GM18499 (cell line): Measurements from ENCODE around the gene MOB1B.

Experiments
- ATAC-seq: cut with Tn5 transposase; IDR thresholded peaks from one replicate; pipeline ENCODE4 v1.9.1; 2021; ENCODE audit warnings: moderate number of reproducible peaks; ENCODE audit not compliant: insufficient read depth, unreplicated experiment

MOB1B gene

DNA sequence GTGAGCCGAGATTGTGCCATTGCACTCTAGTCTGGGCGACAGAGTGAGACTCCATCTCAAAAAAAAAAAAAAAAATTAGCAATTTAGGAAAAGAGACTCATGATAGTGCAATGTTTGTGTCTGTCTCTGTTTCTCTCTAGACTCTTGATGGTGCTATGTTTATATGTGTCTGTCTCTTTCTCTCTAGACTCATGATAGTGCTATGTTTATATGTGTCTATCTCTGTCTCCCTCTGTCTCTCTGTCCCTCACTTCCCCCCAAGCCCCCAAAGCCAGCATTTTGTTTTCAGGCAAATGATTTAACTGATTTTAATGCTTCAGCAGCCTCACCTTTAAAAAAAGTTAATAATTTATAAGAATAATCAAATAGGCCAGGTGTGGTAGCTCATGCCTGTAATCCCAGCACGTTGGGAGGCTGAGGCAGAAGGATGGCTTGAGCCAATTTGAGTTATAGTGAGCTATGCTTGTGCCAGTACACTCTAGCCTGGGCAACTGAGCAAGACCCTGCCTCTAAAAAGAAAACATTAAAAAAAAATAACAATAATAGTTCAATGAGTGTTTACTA, 6.9 kb downstream of the MOB1B start:
- no peak for ATAC-seq

DNA sequence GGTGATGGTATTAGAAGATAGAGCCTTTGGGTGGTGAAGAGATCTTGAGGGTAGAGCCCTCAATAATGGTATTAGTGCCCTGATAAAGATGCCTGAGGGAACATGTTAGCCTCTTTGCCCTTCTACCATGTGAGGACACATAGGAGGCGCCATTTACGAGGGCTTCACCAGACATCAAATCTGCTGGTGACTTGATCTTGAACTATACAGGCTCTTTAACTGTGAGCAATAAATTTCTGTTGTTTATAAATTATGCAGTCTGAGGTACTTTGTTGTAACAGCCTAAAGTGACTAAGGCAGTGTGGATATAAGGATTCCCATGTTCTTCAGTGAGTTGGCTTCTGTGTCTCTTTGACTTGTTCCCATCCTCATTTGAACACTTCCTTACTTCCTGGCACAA, 11.8 kb downstream of the MOB1B start:
- ATAC-seq = no peak

DNA sequence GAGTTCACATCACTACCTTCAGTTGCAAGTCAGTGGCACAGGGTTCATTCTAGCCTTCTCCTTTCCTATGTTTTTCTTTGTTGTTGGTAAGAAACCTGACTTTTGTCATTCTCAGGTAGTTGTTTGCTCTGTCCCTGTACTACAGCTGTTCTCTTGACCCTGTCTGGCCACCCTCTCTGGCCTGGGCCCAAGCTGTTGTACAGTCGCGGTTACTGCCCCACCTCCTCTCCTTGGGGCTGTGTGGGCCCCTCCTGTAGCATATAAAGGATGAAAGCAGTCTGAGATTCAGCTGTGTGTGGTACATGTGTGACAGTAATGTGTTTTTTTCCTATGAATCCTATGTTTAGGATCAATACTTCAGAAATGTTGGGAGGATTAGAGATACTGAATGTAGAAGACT, 12.5 kb downstream of the MOB1B start:
- no peak for ATAC-seq

DNA sequence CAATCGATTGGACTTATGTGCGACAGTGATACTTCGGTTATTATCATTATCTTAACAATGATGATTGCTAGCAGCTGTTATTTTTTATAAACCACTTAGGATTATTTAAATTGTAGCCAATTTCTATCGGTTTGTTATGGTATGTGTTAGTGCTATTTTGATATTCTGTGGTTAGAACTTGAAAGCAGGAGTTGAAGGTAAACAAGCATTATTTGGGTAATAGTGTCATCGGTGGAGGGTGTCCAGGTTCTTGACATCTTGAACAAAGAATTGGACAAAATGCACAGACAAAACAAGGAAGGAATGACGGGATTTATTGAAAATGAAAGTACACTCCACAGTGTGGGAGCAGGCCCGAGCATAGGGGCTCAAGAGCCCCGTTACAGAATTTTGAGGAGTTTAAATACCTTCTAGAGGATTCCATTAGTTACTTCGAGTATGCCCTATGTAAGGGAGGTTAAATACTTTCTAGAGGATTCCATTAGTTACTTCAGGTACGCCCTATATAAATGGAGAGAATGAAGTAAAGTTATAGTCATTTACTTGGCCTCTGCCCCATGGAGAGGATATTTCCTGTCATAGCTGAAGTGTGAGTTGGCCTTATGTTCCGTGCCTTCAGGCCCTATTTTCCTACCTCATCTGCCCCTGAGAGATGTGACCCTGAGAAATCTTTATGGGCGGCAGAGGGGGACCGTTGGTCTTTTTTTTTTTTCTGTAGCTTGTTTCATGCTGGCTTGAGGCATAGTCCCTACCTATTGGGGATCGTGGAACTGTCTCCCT, 13.1 kb downstream of the MOB1B start:
- ATAC-seq = no peak

DNA sequence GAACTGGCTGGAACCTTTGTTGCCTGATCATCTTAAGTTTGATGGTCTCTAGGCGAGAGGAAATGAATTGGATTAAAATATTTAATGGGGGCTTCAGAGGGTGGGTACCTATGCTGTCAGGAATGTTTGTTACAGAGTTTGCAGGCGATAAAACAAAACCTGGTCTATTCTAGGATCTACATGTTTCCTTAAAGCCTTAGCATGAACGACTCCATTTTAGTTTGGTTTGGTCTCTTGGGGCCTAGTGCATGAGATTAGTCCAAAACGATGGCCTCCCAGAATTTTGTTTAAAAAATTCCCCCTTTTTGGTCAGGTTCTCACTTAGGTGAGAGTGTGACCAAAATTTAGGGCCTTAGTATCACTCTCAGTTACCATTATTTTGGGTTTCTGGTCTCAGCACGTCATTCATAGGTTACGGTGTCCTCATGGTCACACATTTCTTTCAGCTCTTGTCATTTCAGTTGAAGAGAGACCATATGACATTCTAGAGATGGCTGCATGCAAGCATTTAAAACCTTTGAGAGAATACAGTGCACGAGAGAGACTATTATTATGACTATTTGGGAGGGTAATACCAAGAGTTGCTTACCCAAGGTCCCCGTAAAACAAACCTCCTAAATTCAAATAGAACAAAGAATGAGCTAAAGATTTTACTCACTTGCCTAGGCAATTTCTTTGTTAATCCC, 13.8 kb downstream of the MOB1B start:
- ATAC-seq = no peak

DNA sequence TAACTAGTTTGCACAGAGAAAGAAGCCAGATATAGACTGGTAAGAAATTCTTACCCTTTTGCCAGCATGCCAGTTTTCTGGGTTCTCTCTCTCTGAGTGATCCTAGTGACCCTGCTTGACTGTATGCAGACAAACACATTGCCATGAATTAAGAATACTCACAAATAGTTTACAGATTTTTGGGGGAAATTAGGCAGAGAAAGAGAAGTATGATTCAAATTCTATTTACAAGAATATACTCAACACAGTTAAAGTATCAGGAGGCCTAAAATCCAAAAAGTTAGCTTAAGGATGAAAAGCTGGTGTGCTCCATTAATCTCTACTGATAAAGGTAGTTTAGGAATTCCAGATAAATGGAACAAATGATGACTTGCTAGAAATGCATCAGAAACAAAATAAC, 18.4 kb downstream of the MOB1B start:
- no peak for ATAC-seq

DNA sequence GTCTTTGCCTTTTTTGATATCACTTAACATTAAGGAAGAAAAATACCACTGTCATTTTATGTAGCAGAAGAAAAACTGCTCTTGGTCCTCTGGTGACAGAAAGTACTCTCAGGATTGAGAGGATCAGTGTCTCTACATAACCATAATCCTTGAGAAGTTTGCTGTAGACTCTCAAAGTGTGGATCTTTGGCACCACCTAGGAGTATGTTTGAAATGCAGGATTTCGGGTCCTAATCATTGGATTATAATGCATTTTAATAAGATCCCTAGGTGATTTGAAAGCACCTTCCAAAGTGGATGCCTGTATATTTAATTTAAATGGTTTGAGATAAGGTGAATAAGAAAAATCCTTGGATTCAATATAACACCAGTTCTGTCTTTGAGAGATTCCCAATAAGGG, 23.2 kb downstream of the MOB1B start:
- ATAC-seq = no peak

DNA sequence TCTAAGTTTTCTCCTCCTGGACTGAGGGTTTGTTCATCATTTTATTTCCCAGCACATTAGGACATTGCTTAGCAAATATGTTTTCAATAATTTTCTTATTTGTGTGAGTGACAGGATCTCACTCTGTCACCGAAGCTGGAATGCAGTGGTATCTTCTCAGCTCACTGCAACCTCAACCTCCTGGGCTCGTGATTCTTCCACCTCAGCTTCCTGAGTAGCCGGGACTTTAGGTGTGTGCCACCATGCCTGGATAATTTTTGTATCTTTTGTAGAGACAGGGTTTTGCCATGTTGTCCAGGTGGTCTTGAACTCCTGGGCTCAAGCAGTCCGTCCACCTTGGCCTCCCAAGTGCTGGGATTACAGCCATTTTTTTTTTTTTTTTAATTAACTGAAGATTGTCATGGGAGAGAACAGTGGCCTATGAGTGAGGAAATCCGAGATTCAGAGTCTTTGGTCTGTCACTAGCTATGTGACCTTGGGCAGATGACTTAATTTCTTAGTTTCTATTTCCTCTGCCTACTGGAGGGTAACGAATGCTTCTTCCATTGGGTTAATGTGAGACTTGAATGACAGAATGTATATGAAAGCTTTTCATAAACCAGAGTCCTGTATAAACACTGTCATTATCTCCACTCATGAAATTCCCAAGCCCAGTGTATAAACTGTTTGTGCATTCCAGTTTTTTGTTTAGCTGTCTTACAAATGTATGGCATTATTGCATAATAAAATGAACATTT, 23.9 kb downstream of the MOB1B start:
- peak; percentile 77 for ATAC-seq

DNA sequence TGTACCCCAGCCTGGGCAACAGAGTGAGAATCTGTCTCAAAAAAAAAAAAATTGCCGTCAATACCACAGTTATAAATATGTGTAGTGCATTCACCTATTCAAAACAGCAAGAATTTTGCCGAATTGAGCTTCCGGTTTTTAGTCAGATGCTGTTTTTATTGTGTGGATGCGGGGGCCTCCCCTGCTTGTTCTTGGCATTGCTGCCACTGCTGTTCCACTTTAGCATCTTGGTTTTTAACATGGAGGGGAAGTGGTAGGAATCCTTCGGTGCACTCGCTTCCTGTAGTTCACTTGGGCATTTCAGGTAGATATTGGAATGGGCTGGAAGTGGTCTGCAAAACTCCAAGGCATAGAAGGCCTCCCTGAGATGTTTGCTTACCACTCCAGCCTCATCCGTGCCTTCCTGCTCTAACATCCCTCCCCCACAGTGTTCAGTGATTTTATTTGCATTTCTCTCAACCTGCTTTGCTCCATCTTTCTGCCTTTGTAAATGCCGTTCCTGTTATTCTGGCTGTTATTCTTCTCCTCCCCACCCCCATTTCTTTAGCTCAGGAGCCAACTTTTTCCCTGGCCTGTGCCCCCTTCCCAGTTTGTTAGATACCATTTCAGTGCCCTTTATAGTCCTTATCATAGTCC, 25.5 kb downstream of the MOB1B start:
- ATAC-seq = no peak

DNA sequence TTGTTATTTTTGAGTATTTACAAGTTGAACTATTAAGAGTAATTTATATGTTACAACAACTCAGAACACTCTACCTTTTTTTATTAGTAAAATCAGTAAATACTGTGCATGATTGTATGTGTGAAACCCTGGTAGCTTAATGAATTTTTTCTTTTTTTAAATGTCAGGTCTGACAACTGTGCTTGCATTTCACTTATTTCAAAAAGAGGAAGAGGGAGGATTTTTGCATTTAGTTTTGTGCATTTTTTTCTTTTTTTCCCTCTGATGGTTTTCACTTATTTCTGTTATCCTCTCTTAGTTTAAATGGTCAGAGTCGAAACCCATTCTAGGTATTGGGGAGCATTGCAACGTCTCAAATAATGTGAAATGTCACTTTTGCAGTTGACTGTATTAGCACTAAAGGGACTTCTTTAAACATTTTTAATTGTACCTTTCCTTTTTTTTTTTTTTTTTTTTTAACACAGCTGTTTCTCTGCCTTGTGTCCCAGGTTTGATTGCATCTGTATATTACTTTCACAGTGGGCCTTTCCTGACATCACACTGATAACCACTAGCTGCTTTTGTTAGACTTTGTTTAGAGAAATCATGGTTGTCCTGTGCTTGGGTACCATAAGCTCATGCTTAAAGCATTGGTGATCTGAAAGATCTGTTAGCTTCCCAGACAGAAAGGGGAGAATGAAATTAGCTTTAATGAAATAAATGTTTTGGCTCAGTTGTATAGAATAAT, 28.5 kb downstream of the MOB1B start:
- ATAC-seq = no peak

DNA sequence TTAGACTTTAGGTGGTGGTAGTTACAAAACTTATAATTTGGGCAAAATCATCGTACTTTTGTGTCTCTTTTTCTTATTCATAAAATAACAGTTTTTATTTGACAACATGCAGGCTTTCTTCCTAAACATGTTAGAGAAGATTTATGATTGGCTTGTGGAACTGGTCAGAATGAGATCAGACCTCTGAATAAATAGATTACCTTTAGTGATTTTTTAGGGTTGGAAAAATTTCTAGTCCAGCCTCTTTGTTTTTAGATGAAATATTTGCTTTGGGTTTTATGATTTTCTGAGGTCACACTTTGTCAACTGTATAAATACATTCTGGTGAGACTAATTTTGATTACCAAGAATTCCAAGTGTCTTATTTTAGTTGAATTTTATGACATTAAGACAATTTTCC, 29.2 kb downstream of the MOB1B start:
- no peak for ATAC-seq

DNA sequence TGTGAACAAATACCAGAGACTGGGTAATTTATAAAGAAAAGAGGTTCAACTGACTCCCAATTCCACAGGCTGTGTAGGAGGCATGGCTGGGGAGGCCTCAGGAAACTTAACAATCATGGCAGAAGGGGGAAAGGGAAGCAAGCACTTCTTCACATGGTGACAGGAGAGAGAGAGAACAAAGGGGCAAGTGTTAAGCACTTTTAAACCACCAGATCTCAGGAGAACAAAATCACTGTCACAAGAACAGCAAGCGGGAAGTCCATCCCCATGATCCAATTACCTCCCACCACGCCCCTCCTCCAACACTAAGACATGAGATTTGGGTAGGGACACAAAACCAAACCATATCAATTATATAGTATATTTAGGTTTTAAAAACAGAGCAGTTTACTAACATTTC, 30.8 kb downstream of the MOB1B start:
- no peak for ATAC-seq

DNA sequence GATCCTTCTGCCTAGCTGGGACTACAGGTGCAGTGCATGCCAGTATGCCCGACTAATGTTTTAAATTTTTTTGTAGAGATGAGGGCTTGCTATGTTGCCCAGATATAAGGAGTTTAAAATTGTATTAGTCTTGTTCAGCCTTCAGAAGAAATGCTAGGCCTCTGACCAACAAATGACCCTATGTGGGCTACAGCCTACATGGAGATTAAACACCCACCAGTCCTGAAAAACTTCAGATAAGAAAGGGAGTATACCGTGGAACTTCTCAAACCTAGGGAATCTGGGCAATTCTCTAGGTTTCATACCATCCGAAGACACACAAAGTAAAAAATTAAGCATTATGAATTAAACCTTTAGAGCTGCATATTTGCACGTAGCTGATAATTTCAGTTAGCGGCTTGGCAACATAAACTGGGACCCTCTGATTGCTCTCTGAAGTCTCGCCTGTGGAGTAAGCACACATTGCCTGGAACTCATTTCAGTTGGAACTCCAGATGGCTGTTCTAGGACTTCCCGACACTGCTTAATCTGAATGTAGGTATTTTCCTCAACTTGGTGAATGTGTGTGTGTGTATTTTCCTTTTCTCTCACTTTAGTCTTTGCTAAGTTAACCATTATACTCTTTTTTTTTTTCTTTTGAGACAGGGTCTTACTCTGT, 33.0 kb downstream of the MOB1B start:
- no peak for ATAC-seq

DNA sequence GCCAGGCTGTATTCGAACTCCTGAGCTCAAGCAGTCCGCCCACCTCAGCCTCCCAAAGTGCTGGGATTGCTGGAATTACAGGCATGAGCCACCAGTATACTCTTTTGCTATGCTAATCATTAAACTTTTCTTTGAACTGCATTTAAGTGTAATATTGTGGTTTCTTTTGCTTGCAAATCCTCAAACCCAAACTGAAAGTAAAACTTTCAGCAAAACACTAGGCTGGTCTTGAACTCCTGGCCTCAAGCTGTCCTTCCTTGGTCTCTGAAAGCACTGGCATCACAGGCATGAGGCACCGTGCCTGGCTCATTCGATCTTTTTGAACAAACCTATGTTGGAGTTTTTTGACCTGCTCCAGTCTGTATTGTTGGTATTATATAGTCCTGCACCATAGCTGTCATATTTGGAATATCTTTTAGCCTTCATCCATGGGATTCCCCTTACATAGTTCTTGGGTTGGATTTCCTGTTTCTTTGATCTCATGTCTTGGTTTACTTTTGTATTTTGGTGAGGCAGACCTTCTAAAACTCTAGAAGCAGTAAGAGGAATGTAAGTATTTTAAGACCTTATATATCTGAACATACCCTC, 34.1 kb downstream of the MOB1B start:
- ATAC-seq = no peak

DNA sequence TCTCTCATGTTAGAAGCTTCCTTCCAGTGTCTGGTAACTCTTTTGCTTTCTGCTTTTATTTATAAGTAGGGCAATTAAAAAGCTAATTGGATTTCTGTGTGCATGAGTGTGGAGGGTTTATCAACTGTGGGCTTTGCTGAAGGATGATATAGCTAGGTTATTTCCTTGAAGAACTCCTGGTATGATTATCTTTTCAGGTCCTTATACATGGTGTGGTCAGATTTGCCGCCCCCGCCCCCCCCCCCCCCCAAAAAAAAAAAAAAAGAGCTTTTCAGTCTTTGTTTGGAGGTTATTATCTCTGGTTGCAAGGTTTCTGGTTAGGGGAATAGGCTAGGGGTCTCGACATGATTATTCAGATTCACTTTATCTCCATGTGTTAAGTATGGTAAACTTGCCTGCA, 35.9 kb downstream of the MOB1B start:
- no peak for ATAC-seq

DNA sequence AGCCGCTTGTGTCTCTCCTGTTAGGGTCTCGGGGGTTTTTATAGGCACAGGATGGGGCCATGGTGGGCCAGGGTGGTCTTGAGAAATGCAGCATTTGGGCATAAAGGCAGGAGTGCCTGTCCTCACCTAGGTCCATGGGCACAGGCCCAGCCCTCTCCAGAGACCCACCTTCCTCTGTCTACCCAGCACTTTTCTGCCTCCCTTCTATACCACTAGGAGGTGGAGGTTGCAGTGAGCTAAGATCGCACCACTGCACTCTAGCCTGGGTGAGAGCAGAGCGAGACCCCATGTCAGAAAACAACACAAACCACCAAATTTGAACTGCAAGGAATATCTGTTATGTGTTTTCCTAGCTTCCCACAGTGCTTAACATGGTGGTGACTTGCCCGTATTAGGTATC, 38.0 kb downstream of the MOB1B start:
- ATAC-seq = no peak

DNA sequence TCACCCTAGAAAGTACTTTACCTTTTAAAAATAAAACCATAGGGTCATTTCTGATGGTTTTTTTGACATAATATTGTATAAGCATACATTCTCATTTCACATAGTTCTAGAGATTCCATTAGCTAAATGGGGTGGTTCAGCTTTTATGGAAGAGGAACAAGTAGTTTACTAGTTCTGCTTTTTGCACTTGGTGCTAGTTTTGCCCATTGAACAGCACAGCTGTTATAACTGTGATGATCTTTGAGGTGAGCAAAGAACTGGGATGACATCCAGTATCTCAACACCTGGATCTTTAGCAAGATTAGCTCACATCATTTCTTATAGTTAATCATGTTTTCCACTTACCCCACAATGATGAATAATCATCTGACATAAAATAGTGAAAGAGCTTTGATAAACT, 40.9 kb downstream of the MOB1B start:
- peak; percentile 82 for ATAC-seq

DNA sequence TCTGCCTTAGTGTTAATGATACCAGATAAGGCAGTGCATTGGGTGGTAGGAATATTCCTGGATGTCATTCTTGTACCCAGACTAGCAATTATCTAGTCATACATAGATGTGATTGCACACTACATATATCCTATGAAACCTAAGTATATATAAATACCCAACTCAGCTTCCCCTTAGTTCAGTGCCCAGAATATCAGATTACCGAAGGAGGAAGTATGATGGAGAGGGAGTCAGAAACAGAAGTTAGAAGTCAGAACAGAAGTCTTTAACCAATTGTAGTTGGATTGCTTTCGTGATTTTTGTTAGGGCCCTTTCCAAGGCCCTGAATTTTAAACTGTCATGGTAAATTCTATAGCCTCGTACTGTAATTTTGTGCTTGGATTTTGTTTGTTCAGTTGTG, 42.9 kb downstream of the MOB1B start:
- no peak for ATAC-seq

DNA sequence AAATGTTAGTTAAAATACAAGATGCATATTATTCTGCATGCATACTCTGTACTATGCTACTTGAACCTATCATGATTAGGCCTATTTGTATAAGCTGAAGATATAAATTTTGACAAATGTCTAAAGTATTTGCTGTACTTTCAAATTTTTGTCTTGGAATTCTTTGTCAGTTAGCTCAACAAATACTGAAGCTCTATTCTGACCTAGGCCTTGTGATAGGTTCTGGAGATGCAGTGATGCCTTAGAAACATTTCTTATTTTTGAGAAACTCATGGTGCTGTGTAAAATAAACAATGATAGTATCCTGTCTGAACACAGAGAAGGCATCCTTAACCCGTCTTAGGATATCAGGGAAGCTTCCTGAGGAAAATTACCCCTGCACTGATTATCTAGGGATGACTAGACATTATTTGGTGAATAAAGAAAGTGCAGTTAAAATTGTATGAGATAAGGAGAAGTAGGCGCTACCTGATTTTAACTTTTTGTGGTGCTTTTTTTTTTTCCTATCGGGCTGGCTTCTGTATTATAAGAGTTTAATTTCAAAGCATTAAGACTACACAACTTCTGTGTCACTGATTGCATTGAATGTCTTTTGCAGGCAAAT, 43.4 kb downstream of the MOB1B start:
- no peak for ATAC-seq
